DLD1 (cell line): ENCODE results near the gene SLC39A5.
"Not testable (repeated sequence)": the region's sequence is repeated elsewhere in the genome, so short reads cannot be mapped to it uniquely, and the experiment has no call there.

Experiments
- in situ Hi-C: cut with HindIII; loops from 2 replicates; pipeline ENCODE4 v1.10.0; 2017; ENCODE audit warnings: low sequenced_read_pairs

The SLC39A5 gene

GRCh38 chr12:56241424-56242303 lies 11.8 kb downstream of the SLC39A5 start:
- in situ Hi-C loops: no loop called here

DNA sequence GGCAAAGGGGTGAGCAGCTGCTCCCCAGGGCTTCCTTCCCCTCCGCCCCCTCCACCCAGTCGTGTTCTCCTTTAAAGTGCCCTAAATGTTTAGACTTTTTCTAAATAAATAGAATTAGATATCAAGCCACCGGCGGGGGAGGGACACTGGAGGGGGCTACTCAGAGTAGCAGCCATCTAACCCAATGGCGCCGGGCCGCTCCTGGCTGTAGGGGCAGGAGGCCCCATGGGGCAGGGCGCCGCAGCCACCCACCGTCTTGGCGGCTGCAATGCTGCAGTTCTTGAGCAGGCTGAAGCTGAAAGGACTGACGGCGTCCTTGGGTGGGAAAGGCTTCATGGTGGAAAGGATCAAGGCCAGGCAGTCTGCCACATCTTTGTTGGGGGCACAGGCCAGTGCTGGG lies 13.1 kb downstream of the SLC39A5 start:
- in situ Hi-C loops: no loop called here

DNA sequence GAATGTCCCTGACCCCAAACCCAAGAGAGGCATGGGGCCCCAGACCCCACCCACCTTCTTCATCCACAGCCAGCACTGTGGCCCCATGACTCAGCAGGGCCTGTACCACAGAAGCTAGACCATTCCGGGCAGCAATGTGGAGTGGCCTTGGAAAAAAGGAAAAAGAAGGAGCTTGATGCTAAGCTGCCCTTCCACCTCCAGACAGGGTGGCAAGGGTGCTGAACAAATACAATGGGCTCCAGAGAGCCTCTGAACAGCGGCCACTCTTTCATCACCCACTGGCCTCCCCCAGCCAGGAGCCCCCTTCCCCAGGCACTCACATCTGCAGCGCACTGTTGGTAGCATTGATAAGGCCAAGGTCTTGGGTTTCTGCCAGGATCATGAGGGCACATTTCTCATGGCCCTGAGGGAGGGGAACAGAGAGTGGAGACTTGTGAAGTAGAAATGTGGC lies 13.9 kb downstream of the SLC39A5 start:
- in situ Hi-C loops: no loop called here

DNA sequence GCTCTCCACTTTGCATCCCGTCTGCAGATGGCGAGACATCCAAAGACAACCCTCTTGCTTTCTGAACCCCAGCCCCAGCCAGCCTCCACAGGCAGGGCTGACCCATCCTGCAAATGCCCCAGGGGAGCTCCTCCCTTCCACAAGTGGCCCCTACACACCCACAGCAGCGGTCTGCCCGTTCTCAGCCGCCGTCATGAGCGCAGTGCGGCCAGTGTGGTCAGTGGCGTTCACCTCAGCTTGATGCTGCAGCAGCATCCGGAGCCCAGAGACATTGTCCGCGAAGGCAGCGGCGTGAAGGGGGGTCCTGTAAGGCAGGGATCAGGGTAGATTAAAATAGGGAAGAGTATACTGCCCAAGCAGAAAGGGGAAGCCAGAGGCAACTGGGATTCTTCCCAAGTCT lies 14.6 kb downstream of the SLC39A5 start:
- in situ Hi-C loops: no loop called here

DNA sequence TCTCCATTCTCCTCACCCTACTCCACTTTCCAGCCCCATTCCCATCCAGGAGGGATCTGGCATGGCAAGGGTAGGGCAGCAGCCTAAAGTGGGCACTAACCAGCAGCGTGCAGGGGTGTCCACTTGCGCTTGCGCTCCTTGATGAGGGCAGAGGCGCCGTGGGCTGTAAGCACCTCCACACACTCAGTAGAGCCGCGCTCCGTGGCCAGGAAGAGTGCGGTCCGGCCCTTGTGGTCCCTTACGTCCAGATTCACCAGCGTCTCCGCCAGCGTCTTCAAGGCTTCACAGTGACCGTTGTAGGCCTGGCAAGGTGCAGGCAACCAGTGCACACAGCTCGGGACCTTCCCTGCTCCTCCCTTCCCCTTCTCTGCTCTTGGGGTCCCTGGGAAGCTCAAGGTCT lies 18.1 kb downstream of the SLC39A5 start:
- in situ Hi-C loops: no loop called here

DNA sequence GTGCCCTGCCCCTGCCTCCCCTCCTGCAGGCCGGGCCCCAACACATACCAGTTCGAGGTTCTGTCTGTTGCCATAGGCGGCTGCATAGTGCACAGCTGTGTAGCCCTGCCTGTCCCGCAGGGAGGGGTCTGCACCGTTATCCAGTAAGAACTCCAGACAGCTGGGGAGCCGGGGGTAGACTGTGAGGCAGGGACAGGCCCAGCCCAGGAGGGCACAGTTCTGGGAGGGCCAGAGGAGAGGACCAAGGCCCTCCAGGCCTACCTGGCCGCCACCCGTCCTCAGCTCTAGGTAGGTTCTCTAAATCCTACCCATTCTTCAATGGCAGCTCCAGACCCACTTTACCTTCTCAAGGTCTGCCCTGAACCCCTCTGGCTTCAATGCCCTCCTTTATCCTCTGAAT lies 18.9 kb downstream of the SLC39A5 start:
- in situ Hi-C loops: no loop called here

DNA sequence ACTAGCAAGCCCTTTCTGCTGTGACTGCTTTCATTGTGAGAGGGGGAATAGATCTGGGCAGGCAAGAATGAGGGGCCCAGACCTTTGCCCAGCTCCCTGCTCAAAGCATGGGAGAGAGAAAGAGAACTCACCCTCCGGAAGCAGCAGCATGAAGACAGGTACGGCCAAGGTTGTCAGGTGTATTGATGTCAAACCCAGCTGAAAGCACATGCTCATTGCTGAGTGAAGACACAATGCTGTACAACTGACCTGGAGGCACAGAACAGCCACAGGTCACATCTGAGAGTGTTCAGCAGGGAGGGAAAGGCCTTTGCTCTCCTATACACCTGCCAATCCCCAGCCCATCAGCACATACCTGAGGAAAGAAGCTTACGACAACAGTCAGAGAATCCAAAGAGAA lies 22.8 kb downstream of the SLC39A5 start:
- in situ Hi-C loops: no loop called here

DNA sequence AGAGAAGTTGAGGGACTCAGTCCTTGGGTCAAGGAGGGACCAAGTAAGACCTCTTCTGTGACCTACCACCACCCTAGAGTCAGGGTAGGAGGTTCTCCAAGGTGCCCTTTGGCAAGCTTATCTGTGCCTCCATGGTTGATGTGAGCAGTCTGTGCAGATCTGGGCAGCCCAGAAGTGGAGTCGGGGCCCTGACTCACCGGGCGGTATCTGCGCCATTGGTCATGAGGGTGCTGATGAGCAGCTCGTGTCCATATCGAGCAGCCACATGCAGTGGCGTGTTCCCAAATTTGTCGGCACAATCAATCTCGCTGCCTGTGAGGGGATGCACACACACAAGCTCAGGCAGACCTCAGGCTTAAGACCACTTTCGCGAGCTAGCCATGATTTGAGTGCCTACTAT lies 23.2 kb downstream of the SLC39A5 start:
- in situ Hi-C loops: no loop called here

DNA sequence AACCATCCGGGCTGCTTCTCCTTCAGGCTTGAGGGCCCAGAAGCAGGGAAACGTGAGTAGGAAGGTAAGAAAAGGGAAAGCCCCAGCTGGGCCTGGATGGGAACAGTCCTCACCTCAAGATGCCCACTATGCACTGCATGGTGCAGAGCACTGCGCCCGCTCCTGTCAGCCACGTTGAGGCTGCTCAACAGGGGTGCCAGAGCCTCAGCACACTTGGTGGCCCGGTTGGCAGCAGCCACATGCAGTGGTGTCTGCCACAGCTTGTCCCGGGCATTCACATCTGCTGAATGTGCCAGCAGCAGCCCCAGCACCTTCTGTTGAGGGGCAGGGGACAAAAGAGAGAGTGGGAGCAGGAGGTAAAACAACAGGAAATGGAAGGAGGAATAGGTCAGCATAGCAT lies 25.8 kb downstream of the SLC39A5 start:
- in situ Hi-C loops: no loop called here

DNA sequence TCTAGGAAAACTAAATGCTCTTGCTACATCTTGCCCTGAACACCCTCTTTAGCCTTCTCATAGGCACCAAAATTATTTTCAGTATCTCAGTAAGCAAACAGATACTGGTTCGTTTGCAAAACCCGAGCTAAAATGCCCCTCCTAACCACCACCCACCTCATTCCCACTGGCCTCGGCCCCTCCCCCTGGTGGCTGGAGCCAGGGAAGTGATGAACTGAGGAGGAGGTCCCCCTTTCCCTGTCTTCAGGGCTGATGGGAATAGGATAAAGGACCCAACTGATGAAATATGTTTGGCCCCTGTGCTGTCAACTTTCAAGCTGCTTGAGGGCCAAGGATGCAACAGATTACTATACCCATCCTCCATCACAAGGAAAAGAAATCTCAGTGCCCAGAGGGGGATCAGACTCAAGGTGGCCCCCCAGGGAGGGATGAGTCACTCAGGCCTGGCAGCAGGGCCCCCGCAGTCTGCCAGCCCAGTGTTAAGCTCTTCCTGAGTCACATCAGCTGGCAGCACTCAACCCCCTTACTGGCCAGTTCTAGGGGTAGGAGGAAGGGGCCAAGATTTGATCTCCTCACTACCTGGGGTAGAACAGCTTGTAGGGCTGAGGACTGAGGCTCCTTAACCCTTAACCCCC lies 26.6 kb downstream of the SLC39A5 start:
- in situ Hi-C loops: no loop called here

GRCh38 chr12:56257071-56257470 lies 27.2 kb downstream of the SLC39A5 start:
- in situ Hi-C loops: no loop called here

DNA sequence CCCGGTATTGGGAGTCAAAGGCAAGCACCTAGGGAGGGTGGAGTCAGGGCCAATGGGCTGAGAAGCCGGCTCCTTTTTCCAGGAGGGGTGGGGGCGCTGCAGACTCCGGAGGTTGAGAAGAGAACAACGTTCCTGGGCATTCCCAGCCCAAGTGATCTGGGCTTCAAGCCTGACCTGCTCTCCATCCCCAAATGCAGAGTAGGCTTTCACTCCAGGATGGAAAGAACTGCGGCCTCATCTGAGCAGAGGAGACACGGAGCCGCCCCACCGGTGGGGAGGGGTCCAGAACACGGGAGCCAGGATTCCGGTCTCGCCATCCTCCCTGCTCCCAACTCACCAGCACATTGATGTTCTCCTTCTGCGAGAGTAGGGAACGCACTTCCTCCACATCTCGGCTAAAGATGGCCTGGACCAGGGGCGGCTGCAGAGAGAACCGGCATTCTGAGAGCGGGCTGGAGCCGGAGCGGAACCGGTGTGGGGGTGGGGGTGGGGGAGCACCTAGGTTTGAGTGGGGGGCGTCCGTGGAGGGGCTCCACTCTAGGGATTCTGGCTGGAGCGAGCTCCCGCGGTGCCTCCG lies 27.7 kb downstream of the SLC39A5 start:
- in situ Hi-C loops: no loop called here

- in situ Hi-C loops: no loop called here
These were observed 28.4 kb downstream of the SLC39A5 start, which contains the start of gene ANKRD52 for GRCh38 chr12:56258068-56258819. Gene ANKRD52, minus strand, starts transcription at chr12:56258384. Its CDS starts 115 bp downstream, at chr12:56258269.

DNA sequence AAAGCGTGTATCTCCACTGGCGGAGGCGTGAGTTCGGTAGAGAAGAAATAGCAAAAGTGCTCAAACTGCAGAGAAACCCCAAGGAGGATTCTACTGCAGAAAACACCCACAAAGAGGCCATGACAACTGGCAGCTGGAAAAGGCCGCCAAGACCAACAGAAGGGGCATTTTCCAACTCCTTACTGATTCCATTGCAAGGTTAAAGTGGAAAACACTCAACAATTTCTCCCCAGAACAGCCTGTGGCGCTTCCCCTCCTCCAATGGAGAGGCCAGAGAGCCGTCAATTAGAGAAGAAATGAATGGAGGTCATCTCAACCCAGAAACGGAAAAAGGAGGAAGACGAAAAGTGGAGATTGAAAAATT lies 29.0 kb downstream of the SLC39A5 start:
- in situ Hi-C loops: no loop called here

DNA sequence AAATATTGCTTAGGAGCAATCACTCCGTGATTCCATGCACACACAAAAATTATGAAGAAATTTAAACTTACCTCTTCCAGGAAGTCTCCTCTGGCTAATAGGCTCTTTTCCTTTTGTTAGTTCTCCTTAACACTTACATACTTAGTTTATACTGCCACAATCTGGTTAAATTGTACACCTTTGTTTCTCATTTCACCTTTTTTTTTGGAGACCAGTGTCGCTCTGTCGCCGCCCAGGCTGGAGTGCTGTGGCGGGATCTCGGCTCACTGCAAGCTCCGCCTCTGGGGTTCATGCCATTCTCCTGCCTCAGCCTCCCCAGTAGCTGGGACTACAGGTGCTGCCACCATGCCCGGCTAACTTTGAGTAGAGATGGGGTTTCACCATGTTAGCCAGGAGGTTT lies 30.5 kb downstream of the SLC39A5 start:
- in situ Hi-C loops: no loop called here

- in situ Hi-C loops: no loop called here
These were observed 31.1 kb downstream of the SLC39A5 start for GRCh38 chr12:56260921-56261320.

GRCh38 chr12:56261503-56262232 lies 31.8 kb downstream of the SLC39A5 start:
- in situ Hi-C loops: no loop called here

DNA sequence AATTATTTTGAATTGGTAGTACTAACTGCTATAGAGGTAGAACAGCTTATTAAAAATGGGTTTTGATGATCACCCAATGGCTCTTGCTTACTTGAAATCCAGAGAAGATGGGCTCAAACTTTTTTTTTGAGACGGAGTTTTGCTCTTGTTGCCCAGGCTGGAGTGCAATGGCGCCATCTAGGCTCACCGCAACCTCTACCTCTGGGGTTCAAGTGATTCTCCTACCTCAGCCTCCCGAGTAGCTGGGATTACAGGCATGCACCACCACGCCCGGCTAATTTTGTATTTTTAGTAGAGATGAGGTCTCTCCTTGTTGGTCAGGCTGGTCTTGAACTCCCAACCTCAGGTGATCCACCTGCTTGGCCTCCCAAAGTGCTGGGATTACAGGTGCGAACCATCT lies 33.1 kb downstream of the SLC39A5 start:
- in situ Hi-C loops: not testable (repeated sequence)

DNA sequence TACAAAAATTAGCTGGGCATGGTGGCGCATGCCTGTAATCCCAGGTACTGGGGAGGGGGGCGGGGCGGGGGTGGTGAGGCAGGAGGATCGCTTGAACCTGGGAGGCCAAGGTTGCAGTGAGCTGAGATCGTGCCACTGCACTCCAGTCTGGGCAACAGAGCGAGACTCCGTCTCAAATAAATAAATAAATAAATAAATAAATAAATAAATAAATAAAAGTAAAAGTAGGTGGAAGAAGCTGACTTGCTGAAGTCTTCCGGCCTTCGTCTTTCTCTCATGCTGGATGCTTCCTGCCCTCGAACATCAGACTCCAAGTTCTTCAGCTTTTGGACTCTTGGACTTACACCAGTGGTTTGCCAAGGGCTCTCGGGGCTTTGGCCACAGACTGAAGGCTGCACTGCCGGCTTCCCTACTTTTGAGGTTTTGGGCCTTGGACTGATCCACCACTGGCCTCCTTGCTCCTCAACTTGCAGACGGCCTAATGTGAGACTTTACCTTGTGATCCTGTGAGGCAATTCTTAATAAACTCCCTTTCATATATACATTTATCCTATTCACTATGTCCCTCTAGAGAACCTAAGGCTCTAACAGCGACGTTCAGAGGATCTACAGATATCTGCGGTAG lies 36.3 kb downstream of the SLC39A5 start:
- in situ Hi-C loops: not testable (repeated sequence)
